ENCODE data around the gene ZMYND8.
"Not testable (repeated sequence)": the region's sequence is repeated elsewhere in the genome, so short reads cannot be mapped to it uniquely, and the experiment has no call there.

Gene ZMYND8

GRCh38 chr20:47217482-47218446 lies 138.7 kb downstream of the ZMYND8 start:
- no peak for DNase-seq

GRCh38 chr20:47216819-47217410 lies 139.6 kb downstream of the ZMYND8 start:
- no peak for DNase-seq

- no peak for DNase-seq
These were observed 140.7 kb downstream of the ZMYND8 start for GRCh38 chr20:47215653-47216397.

- no peak for DNase-seq
These were observed 142.5 kb downstream of the ZMYND8 start for GRCh38 chr20:47213966-47214365.

GRCh38 chr20:47212606-47213207 lies 143.8 kb downstream of the ZMYND8 start:
- no peak for DNase-seq

- no peak for DNase-seq
These were observed 145.5 kb downstream of the ZMYND8 start for GRCh38 chr20:47211036-47211435.

GRCh38 chr20:47210470-47210869 lies 146.0 kb downstream of the ZMYND8 start:
- no peak for DNase-seq

- DNase-seq, result no peak
These were observed 146.5 kb downstream of the ZMYND8 start for GRCh38 chr20:47209982-47210381.

- no peak for DNase-seq
These were observed 147.8 kb downstream of the ZMYND8 start for GRCh38 chr20:47208534-47209174.

GRCh38 chr20:47206962-47207641 lies 149.4 kb downstream of the ZMYND8 start:
- DNase-seq, result peak; percentile 22

- not testable (repeated sequence) for DNase-seq
These were observed 149.9 kb downstream of the ZMYND8 start for GRCh38 chr20:47206552-47206951.

GRCh38 chr20:47205577-47206123 lies 150.8 kb downstream of the ZMYND8 start:
- peak; percentile 54 for DNase-seq

- DNase-seq, result not testable (repeated sequence)
These were observed 151.7 kb downstream of the ZMYND8 start for GRCh38 chr20:47204850-47205122.

- DNase-seq, result no peak
These were observed 152.3 kb downstream of the ZMYND8 start for GRCh38 chr20:47204008-47204849.

- no peak for DNase-seq
These were observed 153.5 kb downstream of the ZMYND8 start for GRCh38 chr20:47202733-47203667.

GRCh38 chr20:47201074-47201730 lies 155.3 kb downstream of the ZMYND8 start:
- DNase-seq, result no peak

- DNase-seq, result no peak
These were observed 157.4 kb downstream of the ZMYND8 start for GRCh38 chr20:47198996-47199552.

GRCh38 chr20:47198254-47198671 lies 158.2 kb downstream of the ZMYND8 start:
- no peak for DNase-seq
